HG02623 (cell line): ENCODE data around the gene POLR3K.

Experiments used
- ATAC-seq: cut with Tn5 transposase; IDR thresholded peaks from one replicate; pipeline ENCODE4 v1.9.1; 2021; ENCODE audit warnings: moderate library complexity; ENCODE audit not compliant: unreplicated experiment

Gene POLR3K

GRCh38 chr16:53346-54236, at the start of gene POLR3K, which contains the start of gene SNRNP25:
Gene POLR3K (minus strand): TSS chr16:53608. CDS start chr16:53586, 22 bp downstream.
Gene SNRNP25 (plus strand): TSS chr16:53828. CDS start chr16:54017, 189 bp downstream.
- ATAC-seq, result peak; percentile 90

DNA sequence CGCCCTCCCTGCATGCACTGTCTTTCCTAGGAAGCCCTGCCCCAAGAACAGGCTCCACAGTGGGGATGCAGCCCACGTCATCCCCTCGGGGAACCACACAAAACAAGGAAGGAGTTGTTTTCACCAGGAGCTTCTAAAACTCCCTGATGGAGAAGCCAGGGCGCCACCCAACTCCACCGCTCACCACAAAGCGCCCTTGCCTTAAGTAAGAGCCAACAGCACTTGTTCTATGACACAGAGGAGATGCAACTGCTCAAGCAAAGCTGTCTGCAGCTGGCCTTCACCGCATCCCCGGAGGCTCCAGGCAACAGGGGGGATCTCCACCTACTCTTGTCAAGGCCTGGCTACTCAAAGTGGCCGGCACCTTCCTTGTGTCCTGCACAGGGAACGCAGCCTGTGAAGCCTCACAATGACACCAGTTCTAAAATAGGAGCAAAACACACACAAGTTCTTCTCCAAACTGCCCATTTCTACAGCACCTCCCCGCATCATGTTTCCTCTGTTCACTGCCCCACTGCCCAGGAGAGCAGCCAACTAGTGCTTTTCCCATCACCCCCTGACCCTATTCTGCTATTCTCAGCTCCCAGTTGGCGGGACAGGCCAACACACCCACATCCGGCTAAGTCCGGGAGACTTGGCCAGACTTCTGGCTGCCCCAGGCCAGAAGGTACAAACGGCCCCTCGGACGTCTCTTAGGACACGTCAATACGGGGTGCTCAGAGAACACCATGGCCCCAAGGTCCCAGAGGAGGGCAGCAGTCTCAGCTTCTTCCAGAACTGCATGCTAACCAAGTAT, 48.9 kb upstream of the POLR3K start:
- ATAC-seq, result no peak

GRCh38 chr16:101586-101985, 48.2 kb upstream of the POLR3K start:
- no peak for ATAC-seq

DNA sequence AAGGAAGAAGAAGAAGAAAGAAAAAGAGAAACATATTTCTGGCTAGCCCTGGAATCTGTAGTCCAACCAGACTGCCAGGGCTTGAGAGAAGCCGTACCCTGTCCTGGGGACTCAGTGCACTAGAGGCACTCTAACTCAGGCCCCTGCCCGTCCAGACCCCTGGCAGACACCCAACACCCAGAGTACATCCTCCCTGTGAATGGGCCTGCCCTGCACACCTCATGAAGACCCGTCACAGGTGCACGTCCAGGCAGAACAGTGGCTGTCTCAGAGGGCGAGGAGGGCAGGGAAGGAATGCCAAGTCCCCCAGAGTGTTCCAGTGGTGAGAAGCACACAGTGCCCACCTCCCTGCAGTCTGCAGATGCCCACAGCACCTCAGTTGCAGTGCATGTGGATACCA, 47.6 kb upstream of the POLR3K start:
- ATAC-seq, result no peak

DNA sequence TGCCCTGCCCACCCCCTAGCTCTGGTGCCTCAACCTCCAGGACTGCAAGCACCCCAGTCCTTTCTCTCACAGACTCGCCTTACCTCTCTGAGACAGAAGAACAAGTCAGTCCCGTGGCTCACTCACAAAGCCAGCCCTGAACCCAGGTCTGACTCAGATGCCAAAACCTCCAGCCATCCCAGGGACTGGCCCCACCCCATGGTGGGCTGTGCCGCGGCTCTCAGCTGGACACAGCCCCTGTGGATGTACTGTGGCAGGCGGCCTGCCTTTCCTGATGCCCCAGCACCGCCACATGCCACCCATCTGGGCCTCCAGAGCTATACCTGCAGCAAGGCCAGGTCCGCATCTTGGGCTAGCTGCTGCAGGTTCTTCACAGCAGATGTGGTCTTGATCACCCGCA, 44.4 kb upstream of the POLR3K start:
- ATAC-seq, result no peak

DNA sequence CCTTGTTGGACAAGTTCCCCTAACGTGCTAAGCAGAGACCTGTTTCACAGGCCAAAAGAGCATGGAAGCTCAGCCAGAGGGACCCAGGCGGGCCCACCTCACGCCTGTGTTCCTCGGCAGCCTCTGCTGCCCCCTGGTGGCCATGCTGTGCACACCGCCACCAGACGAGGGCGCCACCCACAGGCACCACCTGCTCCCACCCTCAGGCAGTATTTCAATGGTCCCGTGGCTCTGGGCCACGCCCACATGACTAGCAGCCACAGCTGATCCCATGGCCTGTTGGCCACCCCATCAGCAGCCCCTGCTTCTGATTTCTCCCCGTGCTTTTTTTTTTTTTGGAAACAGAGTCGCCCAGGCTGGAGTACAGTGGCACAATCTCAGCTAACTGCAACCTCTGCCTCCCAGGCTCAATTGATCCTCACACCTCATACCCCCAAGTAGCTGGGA, 43.5 kb upstream of the POLR3K start:
- peak; percentile 67 for ATAC-seq

DNA sequence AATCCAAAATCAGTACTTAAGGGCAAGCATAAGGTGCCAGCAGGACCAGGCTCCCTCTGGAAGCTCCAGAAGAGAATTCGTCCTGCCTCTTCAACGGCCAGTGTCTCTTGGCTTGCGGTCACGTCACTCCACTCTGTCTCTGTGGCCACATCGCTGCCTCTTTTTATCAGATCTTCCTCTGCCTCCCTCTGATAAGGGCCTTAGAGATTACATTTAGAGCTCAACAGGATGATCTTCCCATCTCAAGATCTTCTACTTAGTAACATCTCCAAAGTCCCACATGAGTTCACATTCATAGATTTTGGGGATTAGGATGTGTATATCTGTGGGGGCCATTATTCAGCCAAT, 41.5 kb upstream of the POLR3K start:
- ATAC-seq, result no peak

DNA sequence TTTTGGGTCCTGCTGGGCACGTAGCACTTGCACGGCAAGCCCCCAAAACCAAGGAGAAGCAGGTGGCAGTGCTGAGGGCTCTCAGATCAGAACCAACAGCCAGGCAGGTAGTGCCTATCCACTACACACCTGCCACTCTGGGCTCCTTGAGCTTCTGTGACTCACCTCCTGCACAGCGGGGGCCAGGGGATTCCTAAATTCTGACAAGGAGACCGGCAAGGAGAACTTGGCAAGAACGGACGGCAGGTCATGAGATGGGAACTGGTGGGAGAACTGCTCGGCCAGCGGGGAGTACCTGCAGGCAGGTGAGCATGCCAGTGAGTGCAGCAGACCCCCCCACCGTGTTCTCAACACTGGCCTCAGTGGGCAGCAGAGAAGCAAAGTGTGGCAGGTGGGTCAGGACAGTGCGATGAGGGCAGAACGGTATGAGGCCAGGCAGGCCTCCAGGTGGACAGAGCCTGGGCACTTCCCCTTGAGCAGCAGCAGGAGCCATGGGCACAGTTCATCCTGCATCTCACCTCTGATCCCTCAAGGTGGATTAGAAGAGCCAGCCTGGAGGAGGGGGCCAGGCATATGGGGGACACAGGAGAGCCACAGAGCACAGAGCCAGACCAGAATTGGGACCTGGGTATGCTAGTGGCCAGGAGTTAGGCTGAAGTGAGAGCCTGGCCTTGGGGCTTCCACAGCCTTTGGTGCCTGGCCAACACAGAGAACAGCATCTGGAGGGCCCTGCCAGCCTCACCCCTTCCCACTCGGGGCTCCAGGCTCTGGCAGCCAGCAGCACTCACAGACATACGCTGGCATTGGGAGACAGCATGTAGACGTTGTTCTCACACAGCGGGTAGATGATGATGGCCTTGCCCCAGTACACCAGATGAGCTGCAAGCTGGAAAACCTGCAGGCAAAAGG, 39.3 kb upstream of the POLR3K start:
- ATAC-seq, result no peak

DNA sequence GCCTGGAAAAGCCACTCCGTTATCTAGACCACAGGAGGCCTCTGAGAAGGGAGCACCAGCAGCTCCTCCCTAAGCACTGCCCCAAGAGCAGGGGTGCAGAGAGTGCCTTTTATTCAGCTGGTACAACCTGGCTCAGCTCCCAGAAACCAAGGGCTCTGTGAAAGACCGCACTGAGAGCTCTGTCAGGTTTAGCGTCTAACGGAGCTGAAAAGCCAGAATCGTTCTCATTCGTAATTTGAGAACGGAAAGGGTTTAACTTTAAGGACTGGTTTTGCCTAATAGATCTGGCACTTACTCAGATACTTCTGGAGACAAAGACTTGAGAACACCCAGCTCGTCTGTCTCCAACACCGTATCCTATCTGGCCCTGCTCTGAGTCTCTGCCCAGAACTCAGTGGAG, 38.1 kb upstream of the POLR3K start:
- ATAC-seq, result no peak

- no peak for ATAC-seq
Measured at GRCh38 chr16:89391-90302, 36.2 kb upstream of the POLR3K start.

- ATAC-seq, result no peak
Measured at GRCh38 chr16:88613-89012, 35.2 kb upstream of the POLR3K start.

GRCh38 chr16:86483-86952, 33.1 kb upstream of the POLR3K start:
- ATAC-seq, result no peak

DNA sequence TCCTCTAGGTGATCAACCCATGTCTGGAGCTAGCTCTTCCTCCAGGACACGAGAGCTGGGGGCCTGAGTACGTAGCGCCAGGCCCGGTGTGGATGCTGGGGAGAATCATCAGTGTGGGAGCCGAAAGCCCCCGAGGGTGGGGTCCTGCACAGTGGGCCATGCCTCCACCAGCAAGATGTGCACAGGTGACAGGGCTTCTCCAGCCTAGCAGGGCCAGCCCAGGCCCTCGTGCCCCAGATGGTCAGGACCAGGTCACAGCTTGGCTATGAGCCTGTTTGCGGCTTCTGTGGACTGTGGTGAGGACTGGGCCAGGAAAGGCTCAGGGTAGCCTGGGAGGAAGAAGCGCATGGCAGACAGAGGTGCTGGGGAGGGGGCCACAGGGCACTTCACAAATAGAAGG, 32.5 kb upstream of the POLR3K start:
- ATAC-seq, result no peak

- ATAC-seq, result no peak
Measured at GRCh38 chr16:85407-85782, 32.0 kb upstream of the POLR3K start.

- ATAC-seq, result peak; percentile 53
Measured at GRCh38 chr16:84718-85406, 31.5 kb upstream of the POLR3K start.

DNA sequence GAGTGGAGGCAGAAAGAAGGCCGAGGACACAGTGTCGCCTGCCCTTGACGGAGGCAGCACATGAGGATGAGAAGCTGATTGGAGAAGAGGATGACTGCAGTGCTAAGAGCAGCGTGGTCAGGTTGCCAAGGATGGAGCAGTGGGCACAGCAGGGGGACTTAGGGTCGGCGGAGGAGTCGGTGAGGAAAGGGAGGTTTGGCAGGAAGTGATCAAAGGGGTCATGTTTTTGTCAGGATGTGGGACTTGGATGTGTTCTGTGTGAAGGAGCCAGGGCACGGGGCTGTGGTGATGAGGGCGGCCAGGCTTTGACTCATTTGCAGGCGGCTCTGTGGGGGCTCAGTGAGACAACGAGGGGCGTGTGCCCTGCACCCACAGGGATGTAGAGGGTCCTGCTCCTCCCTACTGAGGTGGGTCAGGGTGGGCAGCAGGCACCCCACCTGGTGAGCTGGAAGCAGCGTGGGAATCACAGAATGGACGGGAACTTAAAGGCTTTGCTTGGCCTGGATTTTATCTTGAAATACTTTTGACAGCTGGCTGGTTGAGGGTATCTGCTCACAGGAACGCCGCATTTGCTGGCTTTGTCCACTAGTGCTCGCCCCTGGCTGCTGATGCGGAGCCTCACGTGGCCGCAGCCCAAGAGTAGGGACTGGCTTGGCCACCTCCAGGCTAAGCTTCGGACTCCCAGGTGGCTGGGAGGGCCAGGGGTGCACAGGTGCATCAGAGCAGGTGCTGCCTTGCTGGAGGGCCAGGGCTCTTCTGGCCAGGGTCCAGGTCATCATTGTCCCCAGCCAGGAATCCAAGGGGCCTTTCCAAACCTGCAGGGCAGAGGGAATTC, 30.6 kb upstream of the POLR3K start:
- no peak for ATAC-seq

GRCh38 chr16:83060-83603, 29.7 kb upstream of the POLR3K start:
- ATAC-seq, result no peak
